ENCODE results near the gene PRKD1. TPM values are rescaled to one million over a fixed set of nuclear protein-coding genes. Genes with fewer than 3 reads are reported as not detected.

PRKD1 gene
- total and polyA plus RNA-seq, 10 of the 15 experiments (the other 5 are each of a cell fraction or from before 2014, with no cell fraction given): 0.02 to 0.56 TPM; not detected in 8

DNA sequence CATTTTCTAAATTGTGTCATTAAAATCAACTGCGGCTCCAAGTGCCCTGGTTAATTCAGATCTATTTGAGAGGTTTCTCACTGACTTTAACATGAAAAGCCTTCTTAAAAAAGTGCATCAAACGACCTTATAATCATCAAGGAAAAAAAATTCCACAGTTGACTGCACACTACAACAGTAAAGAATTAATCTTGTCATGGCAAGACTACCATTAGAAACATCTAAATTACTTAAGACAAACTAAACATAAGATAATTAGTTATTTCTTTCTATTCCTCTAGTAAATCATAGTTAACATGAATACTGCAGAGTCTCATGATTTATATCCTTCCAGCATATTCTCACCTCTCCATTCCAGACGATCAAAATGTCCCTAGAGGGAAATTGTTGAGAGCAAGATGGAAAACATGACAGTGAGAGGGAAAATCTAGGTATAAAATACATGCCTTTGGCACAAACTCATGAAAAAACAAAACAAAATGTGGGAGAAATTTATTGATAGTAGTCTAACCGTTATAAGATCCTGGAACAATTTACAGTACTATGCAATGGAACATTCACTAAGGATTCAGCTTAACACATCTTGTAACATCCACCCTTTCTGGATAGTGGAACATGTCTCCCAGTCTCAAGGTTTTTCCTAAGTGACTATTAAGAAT, 112.5 kb downstream of the PRKD1 start (continued):
- TF ChIP-seq, protein P1, sequence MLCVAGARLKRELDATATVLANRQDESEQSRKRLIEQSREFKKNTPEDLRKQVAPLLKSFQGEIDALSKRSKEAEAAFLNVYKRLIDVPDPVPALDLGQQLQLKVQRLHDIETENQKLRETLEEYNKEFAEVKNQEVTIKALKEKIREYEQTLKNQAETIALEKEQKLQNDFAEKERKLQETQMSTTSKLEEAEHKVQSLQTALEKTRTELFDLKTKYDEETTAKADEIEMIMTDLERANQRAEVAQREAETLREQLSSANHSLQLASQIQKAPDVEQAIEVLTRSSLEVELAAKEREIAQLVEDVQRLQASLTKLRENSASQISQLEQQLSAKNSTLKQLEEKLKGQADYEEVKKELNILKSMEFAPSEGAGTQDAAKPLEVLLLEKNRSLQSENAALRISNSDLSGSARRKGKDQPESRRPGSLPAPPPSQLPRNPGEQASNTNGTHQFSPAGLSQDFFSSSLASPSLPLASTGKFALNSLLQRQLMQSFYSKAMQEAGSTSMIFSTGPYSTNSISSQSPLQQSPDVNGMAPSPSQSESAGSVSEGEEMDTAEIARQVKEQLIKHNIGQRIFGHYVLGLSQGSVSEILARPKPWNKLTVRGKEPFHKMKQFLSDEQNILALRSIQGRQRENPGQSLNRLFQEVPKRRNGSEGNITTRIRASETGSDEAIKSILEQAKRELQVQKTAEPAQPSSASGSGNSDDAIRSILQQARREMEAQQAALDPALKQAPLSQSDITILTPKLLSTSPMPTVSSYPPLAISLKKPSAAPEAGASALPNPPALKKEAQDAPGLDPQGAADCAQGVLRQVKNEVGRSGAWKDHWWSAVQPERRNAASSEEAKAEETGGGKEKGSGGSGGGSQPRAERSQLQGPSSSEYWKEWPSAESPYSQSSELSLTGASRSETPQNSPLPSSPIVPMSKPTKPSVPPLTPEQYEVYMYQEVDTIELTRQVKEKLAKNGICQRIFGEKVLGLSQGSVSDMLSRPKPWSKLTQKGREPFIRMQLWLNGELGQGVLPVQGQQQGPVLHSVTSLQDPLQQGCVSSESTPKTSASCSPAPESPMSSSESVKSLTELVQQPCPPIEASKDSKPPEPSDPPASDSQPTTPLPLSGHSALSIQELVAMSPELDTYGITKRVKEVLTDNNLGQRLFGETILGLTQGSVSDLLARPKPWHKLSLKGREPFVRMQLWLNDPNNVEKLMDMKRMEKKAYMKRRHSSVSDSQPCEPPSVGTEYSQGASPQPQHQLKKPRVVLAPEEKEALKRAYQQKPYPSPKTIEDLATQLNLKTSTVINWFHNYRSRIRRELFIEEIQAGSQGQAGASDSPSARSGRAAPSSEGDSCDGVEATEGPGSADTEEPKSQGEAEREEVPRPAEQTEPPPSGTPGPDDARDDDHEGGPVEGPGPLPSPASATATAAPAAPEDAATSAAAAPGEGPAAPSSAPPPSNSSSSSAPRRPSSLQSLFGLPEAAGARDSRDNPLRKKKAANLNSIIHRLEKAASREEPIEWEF (IDR thresholded peaks at IDR 0.05; ENCODE audit: insufficient replicate concordance, low read depth, low read length): no peak
- no peak for TF ChIP-seq RAD51 (IDR thresholded peaks at IDR 0.05)
- TF ChIP-seq, protein P2, sequence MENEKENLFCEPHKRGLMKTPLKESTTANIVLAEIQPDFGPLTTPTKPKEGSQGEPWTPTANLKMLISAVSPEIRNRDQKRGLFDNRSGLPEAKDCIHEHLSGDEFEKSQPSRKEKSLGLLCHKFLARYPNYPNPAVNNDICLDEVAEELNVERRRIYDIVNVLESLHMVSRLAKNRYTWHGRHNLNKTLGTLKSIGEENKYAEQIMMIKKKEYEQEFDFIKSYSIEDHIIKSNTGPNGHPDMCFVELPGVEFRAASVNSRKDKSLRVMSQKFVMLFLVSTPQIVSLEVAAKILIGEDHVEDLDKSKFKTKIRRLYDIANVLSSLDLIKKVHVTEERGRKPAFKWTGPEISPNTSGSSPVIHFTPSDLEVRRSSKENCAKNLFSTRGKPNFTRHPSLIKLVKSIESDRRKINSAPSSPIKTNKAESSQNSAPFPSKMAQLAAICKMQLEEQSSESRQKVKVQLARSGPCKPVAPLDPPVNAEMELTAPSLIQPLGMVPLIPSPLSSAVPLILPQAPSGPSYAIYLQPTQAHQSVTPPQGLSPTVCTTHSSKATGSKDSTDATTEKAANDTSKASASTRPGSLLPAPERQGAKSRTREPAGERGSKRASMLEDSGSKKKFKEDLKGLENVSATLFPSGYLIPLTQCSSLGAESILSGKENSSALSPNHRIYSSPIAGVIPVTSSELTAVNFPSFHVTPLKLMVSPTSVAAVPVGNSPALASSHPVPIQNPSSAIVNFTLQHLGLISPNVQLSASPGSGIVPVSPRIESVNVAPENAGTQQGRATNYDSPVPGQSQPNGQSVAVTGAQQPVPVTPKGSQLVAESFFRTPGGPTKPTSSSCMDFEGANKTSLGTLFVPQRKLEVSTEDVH (IDR thresholded peaks at IDR 0.05; ENCODE audit: low read depth, partially characterized antibody): no peak
